Measurements from ENCODE around the gene PDE4B. TPM values are rescaled to one million over a fixed set of nuclear protein-coding genes. Genes with fewer than 3 reads are reported as not detected.
A peak's percentile ranks its signal among the peaks of the same experiment; 100 is the strongest.

The PDE4B gene
- total RNA-seq, 2 donors from 2014 or later = 1.6 to 12.2 TPM

- no peaks in the 10 kb centered on the region for H3K9me3 ChIP-seq
- no peak overlapping the region for H3K27ac ChIP-seq
- WGBS, 2 donors = 75 to 82% methylated on average over 3 of the region's 3 CpGs
- H3K4me3 ChIP-seq = no peak overlapping the region
- ATAC-seq (no peak), DNase-seq (no peak)
- intact Hi-C loops (cut with DNase I) = no loop called here
- H3K4me1 ChIP-seq = no peaks in the 10 kb centered on the region
- TF ChIP-seq CTCF (IDR thresholded peaks at IDR 0.05) = no peak
- TF ChIP-seq POLR2A (IDR thresholded peaks at IDR 0.05) = no peak
- no peaks in the 10 kb centered on the region for H3K36me3 ChIP-seq (replicated peaks in 1 of 2; ENCODE audit: insufficient read depth in 1 of 2, low read depth in 2 of 2)
- no peaks in the 10 kb centered on the region for H3K27me3 ChIP-seq
These were observed 554.2 kb downstream of the PDE4B start for GRCh38 chr1:66346873-66347272.

- H3K27me3 ChIP-seq = no peaks in the 10 kb centered on the region
- no peaks in the 10 kb centered on the region for H3K4me1 ChIP-seq
- DNase-seq (no peak), ATAC-seq (no peak)
- no peak overlapping the region for H3K27ac ChIP-seq
- no peaks in the 10 kb centered on the region for H3K9me3 ChIP-seq
- H3K36me3 ChIP-seq (replicated peaks in 1 of 2; ENCODE audit: insufficient read depth in 1 of 2, low read depth in 2 of 2) = no peaks in the 10 kb centered on the region
- no peak overlapping the region for H3K4me3 ChIP-seq
- intact Hi-C loops (cut with DNase I) = no loop called here
- WGBS, 2 donors = 67 to 77% methylated on average over 1 of the region's 1 CpG
- TF ChIP-seq POLR2A (IDR thresholded peaks at IDR 0.05) (no peak), CTCF (IDR thresholded peaks at IDR 0.05) (no peak)
These were observed 556.1 kb downstream of the PDE4B start for GRCh38 chr1:66348776-66349175.

GRCh38 chr1:66349242-66349641 lies 556.5 kb downstream of the PDE4B start:
- Histone ChIP-seq H3K36me3 (replicated peaks in 1 of 2; ENCODE audit: insufficient read depth in 1 of 2, low read depth in 2 of 2) (no peaks in the 10 kb centered on the region), H3K27ac (no peak overlapping the region), H3K27me3 (no peaks in the 10 kb centered on the region), H3K4me1 (no peaks in the 10 kb centered on the region), H3K9me3 (no peaks in the 10 kb centered on the region), H3K4me3 (no peak overlapping the region)
- 42 to 44% methylated on average over 3 of the region's 3 CpGs for WGBS, 2 donors
- DNase-seq = no peak
- intact Hi-C loops (cut with DNase I) = no loop called here
- TF ChIP-seq CTCF (IDR thresholded peaks at IDR 0.05) (no peak), POLR2A (IDR thresholded peaks at IDR 0.05) (no peak)
- no peak for ATAC-seq

GRCh38 chr1:66350001-66350547 lies 557.4 kb downstream of the PDE4B start:
- DNase-seq = peak in 1 of 4 donors; percentile 46
- no peaks in the 10 kb centered on the region for H3K27me3 ChIP-seq

More at GRCh38 chr1:66350001-66350547, 557.4 kb downstream of the PDE4B start:
- Histone ChIP-seq H3K36me3 (replicated peaks in 1 of 2; ENCODE audit: insufficient read depth in 1 of 2, low read depth in 2 of 2) (no peaks in the 10 kb centered on the region), H3K4me1 (no peaks in the 10 kb centered on the region), H3K4me3 (no peak overlapping the region), H3K27ac (peak overlapping the region in 2 of 4 donors; percentile 8 to 42), H3K9me3 (no peaks in the 10 kb centered on the region)
- intact Hi-C loops (cut with DNase I) = no loop called here
- no peak for ATAC-seq
- TF ChIP-seq POLR2A (IDR thresholded peaks at IDR 0.05) (no peak), CTCF (IDR thresholded peaks at IDR 0.05) (no peak)
- WGBS, 2 donors = 56 to 67% methylated on average over 6 of the region's 6 CpGs

All from body of pancreas (tissue), 4 donors.